A549 (cell line): ENCODE data around the gene CPED1. TPM values are rescaled to one million over a fixed set of nuclear protein-coding genes. Genes with fewer than 3 reads are reported as not detected.
A peak's percentile ranks its signal among the peaks of the same experiment; 100 is the strongest.

Experiments
- ATAC-seq, 2 experiments: fragments of 200-7000 bp in 1 of 2; fragments of >200 bp in 1 of 2; cut with Nextera tagmentation in 1 of 2; cut with Tn5 transposase in 1 of 2; 3 replicates each; pipeline versions ENCODE4 v1.8.0 to v1.9.1; 2018 to 2020; ENCODE audit warnings: mild to moderate bottlenecking in 1 of 2, moderate library complexity in 1 of 2
- CTCF ChIA-PET: fragments of 300-600 bp; sonication (Branson Sonifier 250); formaldehyde crosslinking; extraction: SDS; loops from one replicate; lab custom pipeline; 2021; ENCODE audit warnings: antibody characterized with exemption, inconsistent platforms; lab: Yijun Ruan, JAX
- POLR2A ChIA-PET: fragments of 350-600 bp; formaldehyde crosslinking; extraction: SDS; loops from one replicate; lab custom pipeline; 2021; ENCODE audit warnings: antibody characterized with exemption, inconsistent platforms; lab: Yijun Ruan, JAX
- DNase-seq, 2 experiments: peaks; one replicate each; pipeline versions ENCODE4 v3.0.0 to v3.0.0-alpha.2; 2011 to 2016; ENCODE audit warnings: low read depth in 1 of 2, low spot score in 1 of 2
- FAIRE-seq: peaks from 2 replicates; lab custom pipeline; 2011; peaks lifted over from hg19 to GRCh38; lab: Jason Lieb, UNC
- H3K27ac ChIP-seq, 2 experiments: fragments of >200 bp; sonication (Bioruptor Twin); formaldehyde crosslinking; 3 replicates each; pipeline ENCODE4 v1.5.1; 2016 to 2017
- H3K4me1 ChIP-seq: fragments of >200 bp; sonication (Bioruptor Twin); formaldehyde crosslinking; 3 replicates; pipeline ENCODE4 v1.6.1; 2016
- H3K4me2 ChIP-seq: fragments of >200 bp; sonication (Bioruptor Twin); formaldehyde crosslinking; 3 replicates; pipeline ENCODE4 v1.6.1; 2016
- H3K4me3 ChIP-seq: fragments of >200 bp; sonication (Bioruptor Twin); formaldehyde crosslinking; 3 replicates; pipeline ENCODE4 v1.5.1; 2016
- H3K9me3 ChIP-seq: fragments of >200 bp; sonication (Bioruptor Twin); formaldehyde crosslinking; 3 replicates; pipeline ENCODE4 v1.6.1; 2016
- ATOH8 ChIP-seq: fragments of 250-450 bp; sonication (Bioruptor Pico); IDR thresholded peaks from 2 replicates; pipeline ENCODE4 v1.5.0; 2020; ENCODE audit warnings: low read depth, mild to moderate bottlenecking, moderate library complexity
- BHLHE40 ChIP-seq: IDR thresholded peaks from 2 replicates; pipeline ENCODE4 v1.6.1; 2012; ENCODE audit warnings: low read depth, low read length, inconsistent platforms
- CBX2 ChIP-seq: fragments of 200-600 bp; sonication (generic); IDR thresholded peaks from 2 replicates; pipeline ENCODE4 v1.6.1; 2016; ENCODE audit warnings: low read depth, mild to moderate bottlenecking, borderline replicate concordance
- CEBPB ChIP-seq, 2 experiments: fragments of >200 bp in 1 of 2; sonication (Bioruptor Twin) in 1 of 2; formaldehyde crosslinking in 1 of 2; IDR thresholded peaks; 2 replicates each; pipeline ENCODE4 v1.6.1; 2012 to 2016
- CHD2 ChIP-seq: fragments of 150-350 bp; IDR thresholded peaks from 2 replicates; pipeline ENCODE4 v1.6.1; 2014; ENCODE audit warnings: low read length; ENCODE audit not compliant: partially characterized antibody
- CHD4 ChIP-seq: fragments of 200-600 bp; sonication (generic); IDR thresholded peaks from 2 replicates; pipeline ENCODE4 v1.6.1; 2016; ENCODE audit warnings: antibody characterized with exemption, mild to moderate bottlenecking, borderline replicate concordance
- E2F6 ChIP-seq: IDR thresholded peaks from 2 replicates; pipeline ENCODE4 v1.6.1; 2012; ENCODE audit warnings: low read depth, borderline replicate concordance
- EHF ChIP-seq: fragments of 250-450 bp; sonication (Bioruptor Pico); IDR thresholded peaks from 2 replicates; pipeline ENCODE4 v1.5.0; 2020; ENCODE audit warnings: mild to moderate bottlenecking
- EHMT2 ChIP-seq: fragments of 200-600 bp; sonication (generic); IDR thresholded peaks from 2 replicates; pipeline ENCODE4 v1.6.1; 2016; ENCODE audit warnings: antibody characterized with exemption, low read depth, mild to moderate bottlenecking, moderate library complexity
- EP300 ChIP-seq, 2 experiments: fragments of >200 bp; sonication (Bioruptor Twin); formaldehyde crosslinking; IDR thresholded peaks; 2 replicates in 1 of 2; 3 replicates in 1 of 2; pipeline ENCODE4 v1.6.1; 2016 to 2017
- ESRRA ChIP-seq: fragments of 150-350 bp; IDR thresholded peaks from 2 replicates; pipeline ENCODE4 v1.6.1; 2014; ENCODE audit warnings: mild to moderate bottlenecking, low read length, borderline replicate concordance
- FOSB ChIP-seq: fragments of 250-450 bp; sonication (Bioruptor Pico); IDR thresholded peaks from 2 replicates; pipeline ENCODE4 v1.5.0; 2020; ENCODE audit warnings: mild to moderate bottlenecking, moderate library complexity
- FOSL2 ChIP-seq, 2 experiments: fragments of 450-650 bp in 1 of 2; fragments of >200 bp in 1 of 2; sonication (Bioruptor Twin) in 1 of 2; formaldehyde crosslinking; IDR thresholded peaks; 2 replicates each; pipeline versions ENCODE4 v1.5.0 to v1.6.1; 2016 to 2020; ENCODE audit warnings: mild to moderate bottlenecking in 1 of 2, moderate library complexity in 1 of 2
- FOXS1 ChIP-seq: fragments of 250-450 bp; sonication (Bioruptor Pico); IDR thresholded peaks from 2 replicates; pipeline ENCODE4 v1.5.0; 2020; ENCODE audit warnings: mild to moderate bottlenecking, moderate library complexity
- HDAC2 ChIP-seq: fragments of 200-600 bp; sonication (generic); IDR thresholded peaks from 2 replicates; pipeline ENCODE4 v1.6.1; 2016
- HMGXB4 ChIP-seq: fragments of 250-450 bp; sonication (Bioruptor Pico); IDR thresholded peaks from 2 replicates; pipeline ENCODE4 v1.5.0; 2021; ENCODE audit warnings: mild to moderate bottlenecking, moderate library complexity, borderline replicate concordance
- HOXB13 ChIP-seq: fragments of 250-450 bp; sonication (Bioruptor Pico); IDR thresholded peaks from 2 replicates; pipeline ENCODE4 v1.5.0; 2020; ENCODE audit warnings: low read depth, mild to moderate bottlenecking, moderate library complexity
- KDM5A ChIP-seq: fragments of 200-600 bp; sonication (generic); IDR thresholded peaks from 2 replicates; pipeline ENCODE4 v1.6.1; 2016; ENCODE audit warnings: antibody characterized with exemption, mild to moderate bottlenecking
- MAX ChIP-seq: IDR thresholded peaks from 2 replicates; pipeline ENCODE4 v1.6.1; 2012
- RAD21 ChIP-seq, 2 experiments: fragments of >200 bp in 1 of 2; sonication (Bioruptor Twin) in 1 of 2; formaldehyde crosslinking in 1 of 2; IDR thresholded peaks in 1 of 2; conservative IDR thresholded peaks in 1 of 2; 2 replicates in 1 of 2; 3 replicates in 1 of 2; pipeline ENCODE4 v1.6.1; 2012 to 2018; ENCODE audit warnings: inconsistent platforms in 1 of 2
- REST ChIP-seq: fragments of 200-600 bp; sonication (generic); IDR thresholded peaks from 2 replicates; pipeline ENCODE4 v1.6.1; 2016; ENCODE audit warnings: antibody characterized with exemption, mild to moderate bottlenecking, moderate library complexity
- RFX5 ChIP-seq: fragments of 450-650 bp; IDR thresholded peaks from 2 replicates; pipeline ENCODE4 v1.7.1; 2014; ENCODE audit warnings: antibody characterized with exemption, mild to moderate bottlenecking, moderate library complexity
- SREBF2 ChIP-seq: fragments of 450-650 bp; IDR thresholded peaks from 2 replicates; pipeline ENCODE4 v1.6.1; 2014; ENCODE audit warnings: mild to moderate bottlenecking, moderate library complexity
- ZNF302 ChIP-seq: fragments of 250-450 bp; sonication (Bioruptor Pico); IDR thresholded peaks from 2 replicates; pipeline ENCODE4 v1.9.0; 2021; ENCODE audit warnings: inconsistent platforms, mild to moderate bottlenecking, moderate library complexity
- WGBS: methylation state at CpG from one replicate; pipeline ENCODE4 v1.1.6; 2017; ENCODE audit errors: missing lambda C conversion rate; 5-methylcytosine and 5-hydroxymethylcytosine counted together
- polyA plus RNA-seq, 4 experiments: library from polyadenylated mRNA; depleted of rRNA in 3 of 4; stranded (reverse); fragments of >200 nt; fragmentation: RNase III in 1 of 4; extraction: RNeasy Plus Mini Kit Qiagen cat#74134 plus additional on column Dnase treatment in 1 of 4; gene quantifications; 2 replicates in 3 of 4; 3 replicates in 1 of 4; pipeline ENCODE4 v1.2.3, GENCODE V29; 2011 to 2017

The CPED1 gene
- polyA plus RNA-seq, 2 of the 4 experiments (the other 2 are of a cell fraction) = 0.03 TPM; not detected in 1

GRCh38 chr7:120942861-120943260 lies 45.6 kb upstream of the CPED1 start:
- no peaks in the 10 kb centered on the region for H3K9me3 ChIP-seq
- H3K4me2 ChIP-seq = no peak overlapping the region
- no peak for TF ChIP-seq CHD4
- no peak for TF ChIP-seq ESRRA
- TF ChIP-seq FOSL2 (IDR thresholded peaks at IDR 0.05) = no peak
- TF ChIP-seq FOSL2 (CRISPR knock-in tag; IDR thresholded peaks at IDR 0.05) = no peak
- no peak for TF ChIP-seq ZNF302 (CRISPR knock-in tag)
- no peak for TF ChIP-seq EHF (CRISPR knock-in tag)
- TF ChIP-seq CEBPB (IDR thresholded peaks at IDR 0.05) = no peak
- TF ChIP-seq CBX2 = no peak
- no peak for TF ChIP-seq KDM5A
- no peak for TF ChIP-seq RFX5
- no peak for ATAC-seq
- ChIA-PET CTCF (interaction anchor here (0.8 to 1.5 kb wide), 2 partner anchors 137 to 150 kb away, joined by 3 read pairs; no protein-coding TSS in a partner anchor), POLR2A (no interaction called here)
- no peak for DNase-seq
- no peaks in the 10 kb centered on the region for H3K4me1 ChIP-seq
- WGBS = 85% methylated on average over 1 of the region's 1 CpG
- no peak overlapping the region for H3K4me3 ChIP-seq
- no peak overlapping the region for H3K27ac ChIP-seq
- FAIRE-seq = peak; percentile 7

GRCh38 chr7:120944826-120945562 lies 43.5 kb upstream of the CPED1 start:
- no peak overlapping the region for H3K4me3 ChIP-seq
- ChIA-PET CTCF (no interaction called here), POLR2A (no interaction called here)
- WGBS = 35% methylated on average over 6 of the region's 6 CpGs
- no peak for TF ChIP-seq EHMT2
- TF ChIP-seq FOSB (CRISPR knock-in tag) = no peak
- no peak for TF ChIP-seq E2F6
- no peak for TF ChIP-seq HOXB13
- no peak for TF ChIP-seq HMGXB4 (CRISPR knock-in tag)
- no peak for TF ChIP-seq FOXS1
- TF ChIP-seq BHLHE40 = no peak
- TF ChIP-seq ATOH8 (CRISPR knock-in tag) = no peak
- TF ChIP-seq ESRRA = no peak
- TF ChIP-seq SREBF2 = no peak
- TF ChIP-seq CHD2 = no peak
- no peak for TF ChIP-seq REST
- TF ChIP-seq HDAC2 = no peak
- TF ChIP-seq MAX = no peak
- no peak for TF ChIP-seq EP300 (IDR thresholded peaks at IDR 0.05)
- no peak for TF ChIP-seq RAD21 (conservative IDR thresholded peaks at IDR 0.05 in 1 of 2, IDR thresholded peaks at IDR 0.05 in 1 of 2)
- FAIRE-seq = no peak
- DNase-seq = no peak
- H3K4me1 ChIP-seq = peaks cover 5% of the 10 kb centered on the region; the same call in 1 of the 3 replicates
- H3K27ac ChIP-seq = no peak overlapping the region
- H3K9me3 ChIP-seq = no peaks in the 10 kb centered on the region
- H3K4me2 ChIP-seq = no peak overlapping the region
- ATAC-seq = no peak
